Esophagus squamous epithelium (tissue), 5 donors: ENCODE measurements around the gene MAD2L1BP. TPM values are rescaled to one million over a fixed set of nuclear protein-coding genes. Genes with fewer than 3 reads are reported as not detected.
A peak's percentile ranks its signal among the peaks of the same experiment; 100 is the strongest.
"Not testable (repeated sequence)": the region's sequence is repeated elsewhere in the genome, so short reads cannot be mapped to it uniquely, and the experiment has no call there.

Source experiments
- DNase-seq: peaks from one replicate; lab custom pipeline; 2025; lab: John Stamatoyannopoulos, UW
- H3K27ac ChIP-seq, 4 donors: fragments of 200-600 bp; sonication (generic); one replicate each; pipeline ENCODE4 v1.5.1; 2016 to 2019; ENCODE audit warnings: mild to moderate bottlenecking in 1 of 4
- H3K27me3 ChIP-seq, 4 donors: fragments of 200-600 bp; sonication (generic); 1 replicate in 3 of 4; 2 replicates in 1 of 4; pipeline versions ENCODE4 v1.5.1 to v1.6.0; 2017 to 2021; ENCODE audit warnings: antibody characterized with exemption in 1 of 4
- H3K36me3 ChIP-seq, 3 donors: fragments of 200-600 bp; sonication (generic); one replicate each; pipeline ENCODE4 v1.5.1; 2016 to 2019
- H3K4me1 ChIP-seq, 3 donors: fragments of 200-600 bp; sonication (generic); one replicate each; pipeline ENCODE4 v1.5.1; 2017 to 2019
- H3K4me3 ChIP-seq, 4 donors: fragments of 200-600 bp; sonication (generic); 1 replicate in 3 of 4; 2 replicates in 1 of 4; pipeline ENCODE4 v1.5.1; 2016 to 2019; ENCODE audit warnings: mild to moderate bottlenecking in 2 of 4, moderate library complexity in 1 of 4
- H3K9me3 ChIP-seq, 3 donors: fragments of 200-600 bp; sonication (generic); one replicate each; pipeline ENCODE4 v1.5.1; 2016 to 2019
- CTCF ChIP-seq, 6 experiments: fragments of 450-650 bp in 4 of 6; fragments of 200-600 bp in 2 of 6; sonication (generic) in 2 of 6; IDR thresholded peaks; one replicate each; pipeline ENCODE4 v1.5.1; 2016 to 2019; ENCODE audit warnings: antibody characterized with exemption in 6 of 6, mild to moderate bottlenecking in 4 of 6, moderate library complexity in 4 of 6
- POLR2A ChIP-seq, 4 donors: fragments of 450-650 bp; IDR thresholded peaks; one replicate each; pipeline ENCODE4 v1.6.1; 2017; ENCODE audit warnings: antibody characterized with exemption in 4 of 4, mild to moderate bottlenecking in 4 of 4, moderate library complexity in 3 of 4
- WGBS, 2 donors: methylation state at CpG; one replicate each; pipeline ENCODE4 v1.1.5; 2018; 5-methylcytosine and 5-hydroxymethylcytosine counted together
- intact Hi-C: fragments of 100-400 bp; cut with DNase I; formaldehyde crosslinking; loops from one replicate; pipeline ENCODE4 v1.15.0; 2022
- total RNA-seq, 4 donors: library from RNA; depleted of rRNA; stranded (reverse); fragments of >200 nt; gene quantifications; one replicate each; pipeline ENCODE4 v1.1.0, GENCODE V29; 2016
- donor health status: DM: yes; HTN: yes; CAD: no.

The MAD2L1BP gene
- 10 to 100 TPM; 14.4 to 31.9 (median 22.7) TPM for total RNA-seq

- WGBS, 2 donors = 3 to 4% methylated on average over 30 to 46 of the region's 48 CpGs
- H3K27ac ChIP-seq = peak within 1 kb of the TSS; percentile 83 to 92 (median 87)
- peaks cover 0 to 40% (median 7%) of the 10 kb centered on the region in 3 donors for H3K36me3 ChIP-seq
- H3K4me1 ChIP-seq = peaks cover 19 to 55% (median 24%) of the 10 kb centered on the region in 3 donors
- H3K27me3 ChIP-seq = no peaks in the 10 kb centered on the region
- TF ChIP-seq CTCF (IDR thresholded peaks at IDR 0.05) (no peak), POLR2A (IDR thresholded peaks at IDR 0.05) (peak in 3 of 4 donors; percentile 49 to 76 (median 69))
- DNase-seq = peak; percentile 32
- intact Hi-C loops = no loop called here
- H3K9me3 ChIP-seq = no peaks in the 10 kb centered on the region
- peak within 1 kb of the TSS; percentile 51 to 79 (median 76) for H3K4me3 ChIP-seq
Observed at GRCh38 chr6:43635387-43636307, at the start of gene MAD2L1BP. Gene MAD2L1BP (plus strand): TSS chr6:43635840. CDS start chr6:43635876, 36 bp downstream.

GRCh38 chr6:43588194-43588593 is 47.4 kb upstream of the MAD2L1BP start:
- Histone ChIP-seq H3K27ac (no peak overlapping the region), H3K36me3 (peaks cover 10 to 99% (median 15%) of the 10 kb centered on the region in 3 donors), H3K9me3 (no peaks in the 10 kb centered on the region), H3K4me1 (no peaks in the 10 kb centered on the region), H3K4me3 (no peak overlapping the region), H3K27me3 (no peaks in the 10 kb centered on the region)
- WGBS, 2 donors = 94 to 98% methylated on average over 4 to 5 of the region's 5 CpGs
- intact Hi-C loops = no loop called here
- DNase-seq = no peak
- TF ChIP-seq CTCF (IDR thresholded peaks at IDR 0.05) (no peak), POLR2A (IDR thresholded peaks at IDR 0.05) (no peak)

- not testable (repeated sequence) for DNase-seq
- WGBS, 2 donors = 100% methylated on average over 1 of the region's 1 CpG
Observed at GRCh38 chr6:43589564-43589963, 46.1 kb upstream of the MAD2L1BP start.

GRCh38 chr6:43593938-43594337 is 41.7 kb upstream of the MAD2L1BP start:
- Histone ChIP-seq H3K9me3 (no peaks in the 10 kb centered on the region), H3K4me3 (no peak overlapping the region), H3K36me3 (peaks cover 0 to 86% (median 0%) of the 10 kb centered on the region in 3 donors), H3K4me1 (no peaks in the 10 kb centered on the region), H3K27ac (no peak overlapping the region), H3K27me3 (no peaks in the 10 kb centered on the region)
- DNase-seq = no peak
- intact Hi-C loops = no loop called here
- no peak for TF ChIP-seq CTCF (IDR thresholded peaks at IDR 0.05)
- no peak for TF ChIP-seq POLR2A (IDR thresholded peaks at IDR 0.05)
- WGBS, 2 donors = 84 to 90% methylated on average over 1 of the region's 1 CpG

More at GRCh38 chr6:43589564-43589963, 46.1 kb upstream of the MAD2L1BP start:
- H3K4me1 ChIP-seq, H3K27ac ChIP-seq, H3K27me3 ChIP-seq, H3K9me3 ChIP-seq, H3K4me3 ChIP-seq, intact Hi-C loops: not testable (repeated sequence)
- peaks cover 5 to 94% (median 7%) of the 10 kb centered on the region in 3 donors for H3K36me3 ChIP-seq

GRCh38 chr6:43600595-43600994 is 35.0 kb upstream of the MAD2L1BP start:
- Histone ChIP-seq H3K27me3 (no peaks in the 10 kb centered on the region), H3K36me3 (peaks cover 0 to 90% (median 12%) of the 10 kb centered on the region in 3 donors), H3K4me1 (no peaks in the 10 kb centered on the region), H3K27ac (no peak overlapping the region), H3K9me3 (no peaks in the 10 kb centered on the region), H3K4me3 (no peak overlapping the region)
- no peak for DNase-seq
- WGBS, 2 donors = 88 to 94% methylated on average over 2 of the region's 2 CpGs
- TF ChIP-seq POLR2A (IDR thresholded peaks at IDR 0.05) = no peak
- no peak for TF ChIP-seq CTCF (IDR thresholded peaks at IDR 0.05)
- intact Hi-C loops = no loop called here
